ENCODE results near the gene ZNF775.

Gene ZNF775

GRCh38 chr7:150401424-150401790 lies 22.3 kb downstream of the ZNF775 start:
- no peak for DNase-seq (ENCODE audit: low spot score)

- no peak for DNase-seq (ENCODE audit: low spot score)
Measured at GRCh38 chr7:150401861-150402631, 22.9 kb downstream of the ZNF775 start.

- no peak for DNase-seq (ENCODE audit: low spot score)
Measured at GRCh38 chr7:150402671-150403321, 23.7 kb downstream of the ZNF775 start.

- no peak for DNase-seq (ENCODE audit: low spot score)
Measured at GRCh38 chr7:150403376-150404171, 24.4 kb downstream of the ZNF775 start.

GRCh38 chr7:150404172-150404804 lies 25.2 kb downstream of the ZNF775 start:
- DNase-seq (ENCODE audit: low spot score): peak; percentile 59

GRCh38 chr7:150404805-150405583 lies 25.9 kb downstream of the ZNF775 start:
- peak; percentile 95 for DNase-seq (ENCODE audit: low spot score)

GRCh38 chr7:150405584-150406311 lies 26.6 kb downstream of the ZNF775 start:
- peak; percentile 75 for DNase-seq (ENCODE audit: low spot score)

GRCh38 chr7:150406312-150406566 lies 27.1 kb downstream of the ZNF775 start:
- no peak for DNase-seq (ENCODE audit: low spot score)

GRCh38 chr7:150406567-150407421 lies 27.7 kb downstream of the ZNF775 start:
- DNase-seq (ENCODE audit: low spot score): no peak

GRCh38 chr7:150407588-150408392 lies 28.7 kb downstream of the ZNF775 start:
- DNase-seq (ENCODE audit: low spot score): no peak

- no peak for DNase-seq (ENCODE audit: low spot score)
Measured at GRCh38 chr7:150408393-150409299, 29.5 kb downstream of the ZNF775 start.

- DNase-seq (ENCODE audit: low spot score): no peak
Measured at GRCh38 chr7:150409300-150410030, 30.3 kb downstream of the ZNF775 start.

- DNase-seq (ENCODE audit: low spot score): no peak
Measured at GRCh38 chr7:150410131-150410530, 31.0 kb downstream of the ZNF775 start.

- no peak for DNase-seq (ENCODE audit: low spot score)
Measured at GRCh38 chr7:150410680-150411346, 31.7 kb downstream of the ZNF775 start.

- no peak for DNase-seq (ENCODE audit: low spot score)
Measured at GRCh38 chr7:150411606-150412005, 32.5 kb downstream of the ZNF775 start.

GRCh38 chr7:150412016-150412415 lies 32.9 kb downstream of the ZNF775 start:
- no peak for DNase-seq (ENCODE audit: low spot score)

Data from HuH-7.5 (cell line).